Stimulated activated naive CD8-positive, alpha-beta T cell treated with anti-CD3 and anti-CD28 coated beads, Interleukin-15, amount 100 ng/mL, for 72 hours (primary cell): Measurements from ENCODE around the gene IGSF8.

Experiments used
- ATAC-seq: fragments of 150-1000 bp; cut with Tn5 transposase; 2 replicates; pipeline ENCODE4 v1.10.0; 2021; ENCODE audit warnings: mild to moderate bottlenecking, moderate library complexity
- DNase-seq, 2 donors: peaks; one replicate each; pipeline ENCODE4 v3.0.0; 2021 to 2022
- H3K27ac Mint-ChIP-seq, 2 donors: one replicate each; pipeline ENCODE4 v1.8.0; 2022; ENCODE audit warnings: mild to moderate bottlenecking in 2 of 2, mixed read lengths in 2 of 2, moderate library complexity in 2 of 2
- H3K27me3 Mint-ChIP-seq: one replicate; pipeline ENCODE4 v1.8.0; 2022; ENCODE audit warnings: mixed read lengths
- H3K4me1 Mint-ChIP-seq: one replicate; pipeline ENCODE4 v1.8.0; 2022; ENCODE audit warnings: mild to moderate bottlenecking, mixed read lengths
- H3K4me3 Mint-ChIP-seq, 2 donors: one replicate each; pipeline ENCODE4 v1.8.0; 2022; ENCODE audit warnings: mild to moderate bottlenecking in 2 of 2, mixed read lengths in 2 of 2, moderate library complexity in 1 of 2
- H3K9me3 Mint-ChIP-seq, 2 donors: one replicate each; pipeline ENCODE4 v1.8.0; 2022; ENCODE audit warnings: mixed read lengths in 2 of 2

The IGSF8 gene

GRCh38 chr1:160099716-160100375 lies 1.4 kb upstream of the IGSF8 start:
- no peaks in the 10 kb centered on the region for H3K27me3 Mint-ChIP-seq
- peaks cover 75% of the 10 kb centered on the region for H3K4me1 Mint-ChIP-seq
- H3K9me3 Mint-ChIP-seq, result no peaks in the 10 kb centered on the region
- ATAC-seq (no peak), DNase-seq (no peak)
- no peak overlapping the region for H3K4me3 Mint-ChIP-seq
- peak overlapping the region; percentile 10 to 79 for H3K27ac Mint-ChIP-seq

- ATAC-seq (peak; percentile 81), DNase-seq (peak; percentile 93 to 94)
- H3K4me3 Mint-ChIP-seq, result peak overlapping the region; percentile 79 to 87
- H3K27me3 Mint-ChIP-seq, result no peaks in the 10 kb centered on the region
- H3K9me3 Mint-ChIP-seq, result no peaks in the 10 kb centered on the region
- H3K27ac Mint-ChIP-seq, result peak overlapping the region; percentile 79 to 94
- H3K4me1 Mint-ChIP-seq, result peaks cover 84% of the 10 kb centered on the region
These were observed 588 bp upstream of the IGSF8 start for GRCh38 chr1:160098852-160099561.

GRCh38 chr1:160097151-160097910 lies 1.1 kb downstream of the IGSF8 start:
- Mint-ChIP-seq H3K27me3 (no peaks in the 10 kb centered on the region), H3K4me1 (peaks cover 87% of the 10 kb centered on the region), H3K9me3 (no peaks in the 10 kb centered on the region), H3K4me3 (peak overlapping the region; percentile 92 to 94), H3K27ac (peak overlapping the region; percentile 91 to 95)
- DNase-seq, result peak in 1 of 2 donors; percentile 52
- peak; percentile 19 for ATAC-seq

GRCh38 chr1:160096274-160097116 lies 1.9 kb downstream of the IGSF8 start:
- no peak for ATAC-seq
- peak overlapping the region; percentile 80 to 95 for H3K27ac Mint-ChIP-seq
- DNase-seq, result no peak
- no peaks in the 10 kb centered on the region for H3K27me3 Mint-ChIP-seq
- peak overlapping the region; percentile 38 to 94 for H3K4me3 Mint-ChIP-seq
- H3K9me3 Mint-ChIP-seq, result no peaks in the 10 kb centered on the region
- peaks cover 81% of the 10 kb centered on the region for H3K4me1 Mint-ChIP-seq

GRCh38 chr1:160095382-160096105 lies 2.9 kb downstream of the IGSF8 start:
- Mint-ChIP-seq H3K27me3 (no peaks in the 10 kb centered on the region), H3K4me1 (peaks cover 72% of the 10 kb centered on the region), H3K27ac (no peak overlapping the region), H3K9me3 (no peaks in the 10 kb centered on the region), H3K4me3 (peak overlapping the region in 1 of 2 donors; percentile 21)
- DNase-seq, result no peak
- no peak for ATAC-seq

- ATAC-seq, result no peak
- peak overlapping the region in 1 of 2 donors; percentile 63 for H3K27ac Mint-ChIP-seq
- H3K9me3 Mint-ChIP-seq, result no peaks in the 10 kb centered on the region
These were observed 3.6 kb downstream of the IGSF8 start for GRCh38 chr1:160094806-160095205.

GRCh38 chr1:160094291-160094625 lies 4.2 kb downstream of the IGSF8 start:
- Mint-ChIP-seq H3K4me3 (no peak overlapping the region), H3K27ac (peak overlapping the region in 1 of 2 donors; percentile 63), H3K27me3 (no peaks in the 10 kb centered on the region), H3K9me3 (no peaks in the 10 kb centered on the region), H3K4me1 (peaks cover 59% of the 10 kb centered on the region)
- DNase-seq (no peak), ATAC-seq (no peak)

More at GRCh38 chr1:160094806-160095205, 3.6 kb downstream of the IGSF8 start:
- Mint-ChIP-seq H3K27me3 (no peaks in the 10 kb centered on the region), H3K4me3 (no peak overlapping the region), H3K4me1 (peaks cover 64% of the 10 kb centered on the region)
- DNase-seq, result no peak

- Mint-ChIP-seq H3K9me3 (no peaks in the 10 kb centered on the region), H3K27me3 (no peaks in the 10 kb centered on the region), H3K4me1 (peaks cover 55% of the 10 kb centered on the region), H3K4me3 (no peak overlapping the region), H3K27ac (peak overlapping the region in 1 of 2 donors; percentile 60)
- ATAC-seq, result no peak
- no peak for DNase-seq
These were observed 4.7 kb downstream of the IGSF8 start for GRCh38 chr1:160093624-160094290.

- no peaks in the 10 kb centered on the region for H3K27me3 Mint-ChIP-seq
- no peak for DNase-seq
- H3K4me1 Mint-ChIP-seq, result peaks cover 55% of the 10 kb centered on the region
- H3K27ac Mint-ChIP-seq, result peak overlapping the region in 1 of 2 donors; percentile 9
- no peaks in the 10 kb centered on the region for H3K9me3 Mint-ChIP-seq
- H3K4me3 Mint-ChIP-seq, result no peak overlapping the region
- no peak for ATAC-seq
These were observed 5.4 kb downstream of the IGSF8 start for GRCh38 chr1:160093069-160093395.

GRCh38 chr1:160092366-160093068 lies 5.9 kb downstream of the IGSF8 start:
- ATAC-seq (peak; percentile 3), DNase-seq (no peak)
- H3K27me3 Mint-ChIP-seq, result no peaks in the 10 kb centered on the region
- no peaks in the 10 kb centered on the region for H3K9me3 Mint-ChIP-seq
- peak overlapping the region in 1 of 2 donors; percentile 79 for H3K27ac Mint-ChIP-seq
- no peak overlapping the region for H3K4me3 Mint-ChIP-seq
- H3K4me1 Mint-ChIP-seq, result peaks cover 51% of the 10 kb centered on the region

GRCh38 chr1:160091666-160092223 lies 6.7 kb downstream of the IGSF8 start:
- H3K27me3 Mint-ChIP-seq, result no peaks in the 10 kb centered on the region
- no peak overlapping the region for H3K27ac Mint-ChIP-seq
- ATAC-seq (no peak), DNase-seq (no peak)
- peaks cover 43% of the 10 kb centered on the region for H3K4me1 Mint-ChIP-seq
- no peak overlapping the region for H3K4me3 Mint-ChIP-seq
- H3K9me3 Mint-ChIP-seq, result no peaks in the 10 kb centered on the region

GRCh38 chr1:160090760-160091159 lies 7.7 kb downstream of the IGSF8 start:
- Mint-ChIP-seq H3K27me3 (no peaks in the 10 kb centered on the region), H3K27ac (no peak overlapping the region), H3K4me3 (no peak overlapping the region), H3K4me1 (peaks cover 36% of the 10 kb centered on the region), H3K9me3 (no peaks in the 10 kb centered on the region)
- ATAC-seq, result no peak
- DNase-seq, result no peak

GRCh38 chr1:160089883-160090282 lies 8.5 kb downstream of the IGSF8 start:
- ATAC-seq (no peak), DNase-seq (no peak)
- H3K27me3 Mint-ChIP-seq, result no peaks in the 10 kb centered on the region
- H3K4me1 Mint-ChIP-seq, result peaks cover 32% of the 10 kb centered on the region
- H3K9me3 Mint-ChIP-seq, result no peaks in the 10 kb centered on the region
- H3K4me3 Mint-ChIP-seq, result no peak overlapping the region
- H3K27ac Mint-ChIP-seq, result peak overlapping the region in 1 of 2 donors; percentile 29
